ENCODE measurements around the gene RENBP.

DNA sequence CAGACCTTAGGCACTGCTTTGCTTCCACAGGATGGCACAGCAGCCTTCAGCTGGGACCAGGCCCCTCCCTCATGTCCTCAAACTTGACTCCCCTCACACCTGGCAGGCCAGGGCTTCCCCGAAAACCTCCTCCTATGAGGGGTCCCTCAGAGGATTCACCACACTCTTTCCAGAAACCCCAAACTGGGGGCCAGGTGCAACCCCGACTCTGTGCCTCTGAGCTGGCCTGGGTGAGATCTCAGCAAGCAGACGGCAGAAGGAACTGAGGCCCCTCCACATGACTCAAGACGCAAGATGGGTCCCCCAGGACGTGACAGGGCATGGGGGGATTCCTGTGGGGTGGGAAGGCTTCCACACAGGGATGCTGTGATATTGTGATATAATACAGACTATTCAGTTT lies 21.0 kb upstream of the RENBP start:
- TF ChIP-seq CTCF (conservative IDR thresholded peaks at IDR 0.05; ENCODE audit: low read depth, low read length) (no peak), EZH2 (IDR thresholded peaks at IDR 0.05; ENCODE audit: borderline replicate concordance, low read depth, low read length, poor library complexity, severe bottlenecking) (no peak)

All from A673 (cell line).